Bronchial epithelial cell (primary cell): Measurements from ENCODE around the gene ATP9A. TPM values are rescaled to one million over a fixed set of nuclear protein-coding genes. Genes with fewer than 3 reads are reported as not detected.
"Not testable (repeated sequence)": the region's sequence is repeated elsewhere in the genome, so short reads cannot be mapped to it uniquely, and the experiment has no call there.

Source experiments
- DNase-seq: peaks from one replicate; pipeline ENCODE4 v3.0.0-alpha.2; 2010; ENCODE audit warnings: low read depth
- FAIRE-seq: peaks from 2 replicates; lab custom pipeline; 2011; peaks lifted over from hg19 to GRCh38; lab: Jason Lieb, UNC
- H3K27me3 ChIP-seq: 2 replicates; pipeline ENCODE4 v1.5.1; 2011; ENCODE audit warnings: low read length; ENCODE audit not compliant: control insufficient read depth, insufficient read depth
- H3K36me3 ChIP-seq: 2 replicates; pipeline ENCODE4 v1.5.1; 2011; ENCODE audit warnings: low read length; ENCODE audit not compliant: control insufficient read depth, insufficient read depth
- H3K4me3 ChIP-seq: 2 replicates; pipeline ENCODE4 v1.5.1; 2011; ENCODE audit warnings: mild to moderate bottlenecking, low read depth, low read length, control low read depth
- total RNA-seq: library from RNA; depleted of rRNA; stranded (reverse); fragments of >200 nt; gene quantifications from 2 replicates; pipeline ENCODE4 v1.2.1, GENCODE V29; 2014
- TF ChIP-seq, protein P1 (sequence below): IDR thresholded peaks from 2 replicates; pipeline ENCODE4 v1.5.1; 2011; ENCODE audit warnings: mild to moderate bottlenecking, moderate library complexity, low read length, control low read depth, inconsistent platforms; ENCODE audit not compliant: insufficient read depth, severe bottlenecking

The ATP9A gene
- total RNA-seq, 1 donor from 2014 or later: 26.3 TPM

DNA sequence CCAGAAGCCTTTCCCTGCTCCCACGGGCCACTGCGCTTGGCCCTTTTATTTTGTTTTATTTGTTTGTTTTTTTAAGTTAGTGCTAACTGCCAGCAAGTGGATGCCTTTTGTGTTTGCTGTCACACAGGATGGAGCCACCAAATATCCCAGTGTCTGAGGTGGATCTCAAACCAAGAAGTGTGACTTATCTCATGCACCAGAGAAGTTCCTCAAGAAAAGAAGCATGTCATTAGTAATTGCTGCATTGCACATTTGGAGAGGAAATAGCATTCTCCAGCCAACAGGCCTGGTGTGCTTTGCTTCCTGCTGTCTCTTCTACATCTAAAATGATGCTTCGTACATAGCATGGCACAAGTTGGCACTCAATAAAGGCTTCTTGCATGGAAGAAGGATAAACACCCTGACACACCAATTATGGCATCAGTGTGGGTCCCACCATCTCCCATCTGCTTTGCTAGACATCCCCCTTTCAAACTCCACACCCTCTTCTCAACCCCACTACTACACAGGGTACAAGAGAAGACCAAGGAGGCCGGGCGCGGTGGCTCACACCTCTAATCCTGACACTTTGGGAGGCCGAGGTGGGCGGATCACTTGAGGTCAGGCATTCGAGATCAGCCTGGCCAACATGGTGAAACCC, 1.9 kb upstream of the ATP9A start:
- FAIRE-seq: no peak
- TF ChIP-seq, protein P1, sequence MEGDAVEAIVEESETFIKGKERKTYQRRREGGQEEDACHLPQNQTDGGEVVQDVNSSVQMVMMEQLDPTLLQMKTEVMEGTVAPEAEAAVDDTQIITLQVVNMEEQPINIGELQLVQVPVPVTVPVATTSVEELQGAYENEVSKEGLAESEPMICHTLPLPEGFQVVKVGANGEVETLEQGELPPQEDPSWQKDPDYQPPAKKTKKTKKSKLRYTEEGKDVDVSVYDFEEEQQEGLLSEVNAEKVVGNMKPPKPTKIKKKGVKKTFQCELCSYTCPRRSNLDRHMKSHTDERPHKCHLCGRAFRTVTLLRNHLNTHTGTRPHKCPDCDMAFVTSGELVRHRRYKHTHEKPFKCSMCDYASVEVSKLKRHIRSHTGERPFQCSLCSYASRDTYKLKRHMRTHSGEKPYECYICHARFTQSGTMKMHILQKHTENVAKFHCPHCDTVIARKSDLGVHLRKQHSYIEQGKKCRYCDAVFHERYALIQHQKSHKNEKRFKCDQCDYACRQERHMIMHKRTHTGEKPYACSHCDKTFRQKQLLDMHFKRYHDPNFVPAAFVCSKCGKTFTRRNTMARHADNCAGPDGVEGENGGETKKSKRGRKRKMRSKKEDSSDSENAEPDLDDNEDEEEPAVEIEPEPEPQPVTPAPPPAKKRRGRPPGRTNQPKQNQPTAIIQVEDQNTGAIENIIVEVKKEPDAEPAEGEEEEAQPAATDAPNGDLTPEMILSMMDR: no peak
- no peak for DNase-seq
- Histone ChIP-seq H3K4me3 (no peak overlapping the region), H3K36me3 (no peaks in the 10 kb centered on the region), H3K27me3 (no peaks in the 10 kb centered on the region)

DNA sequence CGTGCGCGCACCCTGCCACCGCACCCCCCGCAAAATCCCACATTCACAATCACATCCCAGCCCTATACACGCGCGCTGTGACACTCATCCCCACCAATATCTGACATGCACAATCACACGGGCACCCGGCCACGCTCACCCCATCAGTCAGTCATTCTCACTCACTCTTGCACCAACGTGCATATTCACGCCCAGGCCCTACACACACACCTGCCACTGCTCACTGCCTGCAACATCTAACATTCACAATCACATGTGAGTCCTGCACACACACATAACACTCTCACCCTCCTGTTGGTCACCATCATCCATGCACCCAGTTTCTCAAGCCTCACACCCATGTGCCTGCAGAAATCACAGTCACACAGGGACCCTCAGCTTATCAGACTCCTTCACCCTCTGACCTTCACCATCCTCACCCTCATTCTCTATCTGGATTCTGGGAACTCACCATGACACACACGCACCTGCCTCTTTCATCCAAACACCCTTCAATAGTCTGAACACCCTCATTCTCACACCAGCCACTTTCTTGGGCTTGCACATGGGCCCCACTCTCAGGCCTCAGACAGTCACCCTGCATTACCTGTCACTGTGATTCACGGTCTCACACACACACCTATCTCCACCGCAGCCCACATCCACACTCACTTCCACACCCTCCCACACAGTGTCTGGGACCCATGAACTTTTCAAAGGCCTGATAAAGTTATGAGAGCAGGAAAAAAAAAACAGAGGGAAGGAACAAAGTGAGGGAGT, 748 bp upstream of the ATP9A start:
- Histone ChIP-seq H3K4me3 (peak overlapping the region; percentile 11), H3K27me3 (no peaks in the 10 kb centered on the region), H3K36me3 (no peaks in the 10 kb centered on the region)
- FAIRE-seq (no peak), DNase-seq (no peak)
- TF ChIP-seq, protein P1: no peak

DNA sequence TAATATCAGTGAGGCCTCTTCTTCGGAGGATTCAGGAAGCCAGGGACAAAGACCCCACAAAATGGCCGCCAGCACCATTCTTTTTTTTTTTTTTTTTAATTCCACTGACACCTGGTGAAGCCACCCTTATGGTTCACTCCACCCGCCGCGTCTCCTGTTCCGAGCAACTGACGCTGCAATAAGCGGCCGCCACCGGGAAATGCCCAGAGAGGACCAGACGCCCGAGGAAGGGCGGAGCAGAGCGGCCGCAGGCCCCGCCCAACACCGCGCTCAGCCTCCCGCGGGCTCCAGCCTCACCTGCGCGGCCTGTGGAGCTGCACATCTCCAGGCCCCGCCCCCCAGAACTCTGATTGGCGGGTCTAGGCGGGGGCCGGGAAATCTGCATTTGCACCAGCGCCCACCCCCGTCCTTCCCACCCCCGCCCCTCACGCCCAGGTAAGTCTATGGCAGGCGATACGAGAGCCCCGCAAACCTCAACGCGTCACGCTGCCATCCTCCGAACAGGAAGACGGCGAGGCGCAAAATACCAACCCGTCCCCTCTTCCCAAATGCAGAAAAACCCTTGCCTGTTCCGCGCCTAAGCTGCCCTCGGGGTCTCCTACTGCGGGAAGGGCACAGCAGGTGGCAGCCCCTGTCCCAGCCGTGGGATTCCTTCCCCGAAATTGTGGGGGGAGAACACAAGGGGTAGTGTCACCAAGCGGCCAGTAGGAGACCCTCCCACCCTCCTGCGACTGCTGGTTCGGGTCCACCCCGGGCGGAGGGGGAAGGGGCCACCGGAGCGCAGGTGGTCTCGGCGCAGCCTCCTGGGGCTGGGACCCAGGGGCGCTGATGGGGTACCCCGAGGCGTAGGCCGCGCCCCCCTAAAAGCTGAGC, 960 bp downstream of the ATP9A start:
- no peak for FAIRE-seq
- Histone ChIP-seq H3K36me3 (no peaks in the 10 kb centered on the region), H3K27me3 (no peaks in the 10 kb centered on the region), H3K4me3 (peak overlapping the region; percentile 59)
- DNase-seq: peak; percentile 71
- TF ChIP-seq, protein P1: peak; percentile 46

DNA sequence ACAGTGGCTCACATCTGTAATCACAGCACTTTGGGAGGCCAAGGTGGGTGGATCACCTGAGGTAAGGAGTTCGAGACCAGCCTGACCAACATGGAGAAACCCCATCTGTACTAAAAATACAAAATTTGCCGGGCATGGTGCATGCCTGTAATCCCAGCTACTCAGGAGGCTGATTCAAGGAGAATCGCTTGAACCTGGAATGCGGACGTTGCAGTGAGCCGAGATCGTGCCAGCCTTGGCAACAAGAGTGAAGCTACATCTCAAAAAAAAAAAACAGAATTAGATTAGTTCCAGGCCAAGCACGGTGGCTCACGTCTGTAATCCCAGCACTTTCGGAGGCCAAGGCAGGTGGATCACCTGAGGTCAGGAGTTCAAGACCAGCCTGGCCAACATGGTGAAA, 2.8 kb downstream of the ATP9A start:
- H3K27me3 ChIP-seq, DNase-seq, FAIRE-seq, H3K4me3 ChIP-seq, H3K36me3 ChIP-seq: not testable (repeated sequence)

DNA sequence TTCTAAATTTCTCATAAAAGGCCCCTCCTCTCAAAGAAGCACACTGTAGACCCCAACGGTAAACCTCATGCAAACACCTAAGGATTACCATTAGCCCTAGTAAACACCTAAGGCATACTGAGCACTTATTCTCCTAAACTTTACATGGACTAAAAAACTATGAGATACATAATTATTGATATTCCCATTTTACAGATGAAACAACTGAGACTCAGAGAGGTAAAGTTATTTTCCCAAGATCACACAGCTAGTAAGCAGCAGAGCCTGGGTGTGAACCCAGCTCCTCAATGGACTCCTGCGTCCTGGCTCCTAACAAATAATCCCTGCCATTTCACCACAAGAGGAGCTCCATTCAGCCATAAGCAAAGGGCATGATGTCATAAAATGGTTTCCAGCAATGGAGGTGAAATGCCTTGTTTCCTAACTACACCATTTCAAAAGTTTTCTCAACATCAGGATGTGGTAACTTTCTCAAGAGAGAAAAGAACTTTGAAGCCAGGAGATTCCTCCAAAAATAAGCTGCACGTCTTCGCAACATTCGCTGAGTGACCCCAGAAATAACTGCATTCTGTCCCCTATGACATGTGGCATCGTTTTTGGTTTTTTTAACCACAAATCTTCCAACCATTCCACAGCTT, 4.1 kb downstream of the ATP9A start:
- DNase-seq (no peak), FAIRE-seq (no peak)
- Histone ChIP-seq H3K4me3 (no peak overlapping the region), H3K36me3 (no peaks in the 10 kb centered on the region), H3K27me3 (no peaks in the 10 kb centered on the region)
- TF ChIP-seq, protein P1: no peak
